Stimulated activated CD8-positive, alpha-beta memory T cell treated with anti-CD3 and anti-CD28 coated beads, Interleukin-2, amount 100 ng/mL, for 1 hour (primary cell): ENCODE results near the gene ARTN.

Experiments used
- DNase-seq, 2 donors: peaks; one replicate each; pipeline ENCODE4 v3.0.0-alpha.2; 2020; ENCODE audit warnings: low read depth in 2 of 2

ARTN gene

GRCh38 chr1:43985984-43986595 lies 52.5 kb downstream of the ARTN start:
- DNase-seq: no peak

DNA sequence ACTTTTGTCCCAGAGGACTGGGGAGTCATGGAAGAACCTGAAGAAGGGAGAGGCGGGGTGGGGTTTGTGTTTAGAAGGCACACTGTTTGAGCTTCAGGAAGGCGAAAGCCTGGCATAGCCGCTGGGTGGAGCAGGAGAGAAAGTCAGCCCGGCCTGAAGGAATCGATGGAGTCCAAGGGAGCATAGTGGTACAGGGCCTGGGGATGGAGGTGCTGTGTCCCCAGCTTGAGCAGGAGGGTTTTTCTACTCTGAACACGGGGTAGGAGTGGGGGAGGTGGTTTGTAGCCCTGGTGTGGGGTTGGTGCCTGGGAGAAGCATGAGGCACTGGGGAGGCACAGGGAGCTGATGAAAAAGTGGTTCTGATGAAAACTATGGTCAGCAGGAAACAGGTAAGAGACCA lies 53.1 kb downstream of the ARTN start:
- DNase-seq: no peak
